ENCODE results near the gene ZNF785. TPM values are rescaled to one million over a fixed set of nuclear protein-coding genes. Genes with fewer than 3 reads are reported as not detected.
"Not testable (repeated sequence)": the region's sequence is repeated elsewhere in the genome, so short reads cannot be mapped to it uniquely, and the experiment has no call there.

Gene ZNF785
- total RNA-seq, 4 donors from 2014 or later = 12.0 to 17.1 (median 14.9) TPM

GRCh38 chr16:30548416-30549253 is 36.9 kb downstream of the ZNF785 start:
- no peaks in the 10 kb centered on the region for H3K9me3 ChIP-seq
- peaks cover 0 to 8% (median 0%) of the 10 kb centered on the region in 3 donors for H3K36me3 ChIP-seq
- no peak for TF ChIP-seq EP300 (IDR thresholded peaks at IDR 0.05)
- no peak for TF ChIP-seq POLR2A (IDR thresholded peaks at IDR 0.05)
- TF ChIP-seq, protein P1, sequence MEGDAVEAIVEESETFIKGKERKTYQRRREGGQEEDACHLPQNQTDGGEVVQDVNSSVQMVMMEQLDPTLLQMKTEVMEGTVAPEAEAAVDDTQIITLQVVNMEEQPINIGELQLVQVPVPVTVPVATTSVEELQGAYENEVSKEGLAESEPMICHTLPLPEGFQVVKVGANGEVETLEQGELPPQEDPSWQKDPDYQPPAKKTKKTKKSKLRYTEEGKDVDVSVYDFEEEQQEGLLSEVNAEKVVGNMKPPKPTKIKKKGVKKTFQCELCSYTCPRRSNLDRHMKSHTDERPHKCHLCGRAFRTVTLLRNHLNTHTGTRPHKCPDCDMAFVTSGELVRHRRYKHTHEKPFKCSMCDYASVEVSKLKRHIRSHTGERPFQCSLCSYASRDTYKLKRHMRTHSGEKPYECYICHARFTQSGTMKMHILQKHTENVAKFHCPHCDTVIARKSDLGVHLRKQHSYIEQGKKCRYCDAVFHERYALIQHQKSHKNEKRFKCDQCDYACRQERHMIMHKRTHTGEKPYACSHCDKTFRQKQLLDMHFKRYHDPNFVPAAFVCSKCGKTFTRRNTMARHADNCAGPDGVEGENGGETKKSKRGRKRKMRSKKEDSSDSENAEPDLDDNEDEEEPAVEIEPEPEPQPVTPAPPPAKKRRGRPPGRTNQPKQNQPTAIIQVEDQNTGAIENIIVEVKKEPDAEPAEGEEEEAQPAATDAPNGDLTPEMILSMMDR (IDR thresholded peaks at IDR 0.05) = no peak
- DNase-seq (ENCODE audit: low spot score in 2 of 2) = no peak
- no peak overlapping the region for H3K27ac ChIP-seq
- 72 to 76% methylated on average over 8 of the region's 8 CpGs for whole genome bisulfite sequencing, 2 donors
- H3K4me1 ChIP-seq = peaks cover 0 to 22% (median 0%) of the 10 kb centered on the region in 4 donors
- no peaks in the 10 kb centered on the region for H3K27me3 ChIP-seq
- no peak overlapping the region for H3K4me3 ChIP-seq

GRCh38 chr16:30546115-30546514 is 39.4 kb downstream of the ZNF785 start:
- H3K4me3 ChIP-seq = no peak overlapping the region

GRCh38 chr16:30543067-30543466 is 42.4 kb downstream of the ZNF785 start:
- Histone ChIP-seq H3K27ac (no peak overlapping the region), H3K4me3 (no peak overlapping the region), H3K36me3 (no peaks in the 10 kb centered on the region), H3K9me3 (no peaks in the 10 kb centered on the region), H3K4me1 (peaks cover 0 to 11% (median 0%) of the 10 kb centered on the region in 4 donors), H3K27me3 (no peaks in the 10 kb centered on the region)
- TF ChIP-seq, protein P1 (IDR thresholded peaks at IDR 0.05) = no peak
- TF ChIP-seq POLR2A (IDR thresholded peaks at IDR 0.05) (no peak), EP300 (IDR thresholded peaks at IDR 0.05) (no peak)
- WGBS, 2 donors = 72 to 75% methylated on average over 5 of the region's 5 CpGs
- no peak for DNase-seq (ENCODE audit: low spot score in 2 of 2)

More at GRCh38 chr16:30546115-30546514, 39.4 kb downstream of the ZNF785 start:
- no peak for DNase-seq (ENCODE audit: low spot score in 2 of 2)
- H3K36me3 ChIP-seq = no peaks in the 10 kb centered on the region
- H3K27me3 ChIP-seq = no peaks in the 10 kb centered on the region
- H3K9me3 ChIP-seq = no peaks in the 10 kb centered on the region
- 68 to 70% methylated on average over 8 of the region's 8 CpGs for WGBS, 2 donors
- TF ChIP-seq, protein P1 (IDR thresholded peaks at IDR 0.05) = no peak
- no peak for TF ChIP-seq POLR2A (IDR thresholded peaks at IDR 0.05)
- no peak for TF ChIP-seq EP300 (IDR thresholded peaks at IDR 0.05)
- H3K27ac ChIP-seq = no peak overlapping the region
- peaks cover 0 to 9% (median 0%) of the 10 kb centered on the region in 4 donors for H3K4me1 ChIP-seq

GRCh38 chr16:30541502-30542329 is 43.8 kb downstream of the ZNF785 start:
- Histone ChIP-seq H3K27me3 (no peaks in the 10 kb centered on the region), H3K9me3 (no peaks in the 10 kb centered on the region), H3K27ac (no peak overlapping the region), H3K4me1 (peaks cover 0 to 11% (median 0%) of the 10 kb centered on the region in 4 donors), H3K4me3 (no peak overlapping the region), H3K36me3 (no peaks in the 10 kb centered on the region)
- TF ChIP-seq POLR2A (IDR thresholded peaks at IDR 0.05) = no peak
- TF ChIP-seq EP300 (IDR thresholded peaks at IDR 0.05) = no peak
- TF ChIP-seq, protein P1 (IDR thresholded peaks at IDR 0.05) = no peak
- no peak for DNase-seq (ENCODE audit: low spot score in 2 of 2)
- WGBS, 2 donors = 43 to 49% methylated on average over 10 of the region's 10 CpGs

DNA sequence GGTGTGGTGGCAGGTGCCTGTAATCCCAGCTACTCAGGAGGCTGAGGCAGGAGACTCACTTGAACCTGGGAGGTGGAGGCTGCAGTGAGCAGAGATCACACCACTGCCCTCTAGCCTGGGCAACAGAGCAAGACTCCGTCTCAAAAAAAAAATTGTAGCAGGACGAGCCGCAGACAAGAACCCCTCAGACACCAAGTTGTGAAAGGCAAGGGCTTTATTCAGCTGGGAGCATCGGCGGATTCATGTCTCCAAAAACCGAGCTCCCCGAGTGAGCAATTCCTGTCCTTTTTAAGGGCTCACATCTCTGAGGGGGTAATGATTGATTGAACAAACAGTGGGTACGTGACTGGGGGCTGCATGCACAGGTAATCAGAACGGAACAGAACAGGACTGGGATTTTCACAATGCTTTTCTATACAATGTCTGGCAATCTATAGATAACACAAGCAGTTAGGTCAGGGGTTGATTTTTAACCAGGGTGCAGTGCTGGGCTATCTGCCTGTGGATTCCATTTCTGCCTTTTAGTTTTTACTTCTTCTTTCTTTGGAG is 44.5 kb downstream of the ZNF785 start:
- H3K9me3 ChIP-seq; H3K27ac ChIP-seq; H3K4me3 ChIP-seq; DNase-seq (ENCODE audit: low spot score in 2 of 2); H3K36me3 ChIP-seq; H3K27me3 ChIP-seq: not testable (repeated sequence)
- WGBS, 2 donors = 62 to 65% methylated on average over 9 of the region's 9 CpGs
- peaks cover 0 to 13% (median 5%) of the 10 kb centered on the region in 4 donors for H3K4me1 ChIP-seq

DNA sequence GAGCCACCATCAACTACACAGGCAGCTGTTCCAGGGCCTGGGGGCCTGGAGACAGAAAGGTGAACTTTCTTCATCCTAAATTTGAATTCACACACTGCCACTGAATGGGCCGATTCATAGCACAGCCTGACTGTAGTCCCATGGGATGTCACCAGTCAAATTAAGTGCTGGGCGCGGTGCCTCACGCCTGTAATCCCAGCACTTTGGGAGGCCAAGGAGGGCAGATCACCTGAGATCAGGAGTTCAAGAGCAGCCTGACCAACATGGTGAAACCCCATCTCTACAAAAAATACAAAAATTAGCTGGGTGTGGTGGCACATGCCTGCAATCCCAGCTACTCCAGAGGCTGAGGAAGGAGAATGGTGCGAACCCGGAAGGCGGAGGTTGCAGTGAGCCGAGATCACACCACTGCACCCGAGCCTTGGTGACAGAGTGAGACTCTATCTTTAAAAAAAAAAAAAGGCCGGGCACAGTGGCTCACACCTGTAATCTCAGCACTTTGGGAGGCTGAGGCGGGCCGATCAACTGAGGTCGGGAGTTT is 45.4 kb downstream of the ZNF785 start:
- not testable (repeated sequence) for H3K4me3 ChIP-seq; DNase-seq (ENCODE audit: low spot score in 2 of 2); H3K36me3 ChIP-seq; H3K27me3 ChIP-seq; H3K27ac ChIP-seq; H3K9me3 ChIP-seq
- peaks cover 0 to 19% (median 10%) of the 10 kb centered on the region in 4 donors for H3K4me1 ChIP-seq
- WGBS, 2 donors = 83 to 96% methylated on average over 13 of the region's 13 CpGs
